Stimulated activated CD4-positive, alpha-beta T cell treated with anti-CD3 and anti-CD28 coated beads, Interleukin-12 subunit alpha, Interleukin-12 subunit beta, amount 100 ng/mL, for 4 hours (primary cell): ENCODE measurements around the gene C1QTNF6.

Experiments used
- DNase-seq: peaks from one replicate; pipeline ENCODE4 v3.0.0-alpha.2; 2020

The C1QTNF6 gene

GRCh38 chr22:37188901-37189466 is 937 bp upstream of the C1QTNF6 start:
- no peak for DNase-seq

DNA sequence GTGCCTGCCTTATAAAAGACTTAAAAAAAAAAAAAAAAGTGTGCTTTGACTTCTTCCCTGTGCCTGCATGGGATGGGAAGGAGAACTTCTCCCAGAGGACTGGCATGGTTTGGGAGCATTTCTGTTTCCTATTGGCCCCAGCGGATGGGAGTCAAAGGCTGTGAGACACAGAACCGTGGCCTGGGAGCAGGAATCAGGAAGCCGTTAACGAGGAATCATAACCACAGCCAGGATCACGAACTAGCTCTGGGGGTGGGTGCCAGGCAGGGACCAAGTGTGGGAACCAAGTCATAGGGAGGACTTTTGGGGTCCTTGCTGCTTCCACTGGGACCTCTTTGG is 526 bp downstream of the C1QTNF6 start:
- no peak for DNase-seq

- DNase-seq: no peak
These were observed 987 bp downstream of the C1QTNF6 start for GRCh38 chr22:37186997-37187522.

- no peak for DNase-seq
These were observed 1.6 kb downstream of the C1QTNF6 start for GRCh38 chr22:37186228-37186996.

GRCh38 chr22:37185646-37186227 is 2.3 kb downstream of the C1QTNF6 start:
- DNase-seq: no peak

DNA sequence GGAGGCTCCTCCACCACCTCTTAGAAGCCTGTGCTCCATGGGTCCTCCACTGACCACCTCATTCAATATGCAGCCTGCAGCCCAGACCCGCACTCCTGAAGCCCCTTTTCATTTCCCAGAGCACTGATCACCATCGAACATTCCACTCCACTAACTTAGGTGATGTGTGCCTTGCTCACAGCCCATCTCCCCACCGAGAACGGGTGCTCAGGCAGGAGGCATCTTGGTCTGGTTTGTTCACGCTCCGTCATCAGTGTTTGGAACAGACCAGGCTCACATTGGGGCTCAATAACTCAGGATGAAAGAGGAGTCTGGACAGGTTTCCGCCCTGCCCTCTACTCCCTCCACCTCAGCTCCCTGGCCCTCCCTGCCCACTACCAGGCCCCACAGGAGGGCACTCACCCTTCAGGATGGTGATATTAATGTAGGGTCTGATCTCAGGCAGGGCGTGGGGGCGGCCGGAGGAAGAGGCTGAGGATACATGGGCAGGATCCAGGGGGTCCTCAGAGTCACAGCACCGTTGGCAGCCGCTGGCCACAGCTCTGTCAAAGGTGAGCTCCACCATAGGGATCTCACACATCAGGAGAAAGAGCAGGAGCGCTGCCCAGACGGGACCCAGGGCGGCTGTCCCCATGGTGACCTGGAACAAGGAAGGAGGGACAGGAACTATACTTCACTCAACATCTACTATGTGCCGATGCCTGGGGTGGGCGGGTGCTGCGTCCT is 3.1 kb downstream of the C1QTNF6 start:
- DNase-seq: no peak

DNA sequence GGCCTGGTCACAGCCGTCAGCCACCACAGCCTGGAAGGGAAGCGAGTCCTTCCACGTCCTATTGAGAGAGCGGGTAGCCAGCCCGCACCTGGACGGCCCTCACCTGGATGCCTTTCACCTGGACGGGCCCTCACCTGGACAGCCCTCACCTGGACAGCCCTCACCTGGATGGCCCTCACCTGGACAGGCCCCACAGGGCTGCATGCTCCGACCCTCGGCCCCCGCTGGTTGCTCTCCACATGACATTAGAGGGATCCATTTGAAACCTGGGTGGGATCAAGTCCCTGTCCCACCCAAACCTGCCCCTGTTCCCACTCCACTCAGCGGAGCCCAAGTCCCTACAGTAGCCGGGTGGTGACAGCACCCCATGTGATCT is 3.7 kb downstream of the C1QTNF6 start:
- no peak for DNase-seq

DNA sequence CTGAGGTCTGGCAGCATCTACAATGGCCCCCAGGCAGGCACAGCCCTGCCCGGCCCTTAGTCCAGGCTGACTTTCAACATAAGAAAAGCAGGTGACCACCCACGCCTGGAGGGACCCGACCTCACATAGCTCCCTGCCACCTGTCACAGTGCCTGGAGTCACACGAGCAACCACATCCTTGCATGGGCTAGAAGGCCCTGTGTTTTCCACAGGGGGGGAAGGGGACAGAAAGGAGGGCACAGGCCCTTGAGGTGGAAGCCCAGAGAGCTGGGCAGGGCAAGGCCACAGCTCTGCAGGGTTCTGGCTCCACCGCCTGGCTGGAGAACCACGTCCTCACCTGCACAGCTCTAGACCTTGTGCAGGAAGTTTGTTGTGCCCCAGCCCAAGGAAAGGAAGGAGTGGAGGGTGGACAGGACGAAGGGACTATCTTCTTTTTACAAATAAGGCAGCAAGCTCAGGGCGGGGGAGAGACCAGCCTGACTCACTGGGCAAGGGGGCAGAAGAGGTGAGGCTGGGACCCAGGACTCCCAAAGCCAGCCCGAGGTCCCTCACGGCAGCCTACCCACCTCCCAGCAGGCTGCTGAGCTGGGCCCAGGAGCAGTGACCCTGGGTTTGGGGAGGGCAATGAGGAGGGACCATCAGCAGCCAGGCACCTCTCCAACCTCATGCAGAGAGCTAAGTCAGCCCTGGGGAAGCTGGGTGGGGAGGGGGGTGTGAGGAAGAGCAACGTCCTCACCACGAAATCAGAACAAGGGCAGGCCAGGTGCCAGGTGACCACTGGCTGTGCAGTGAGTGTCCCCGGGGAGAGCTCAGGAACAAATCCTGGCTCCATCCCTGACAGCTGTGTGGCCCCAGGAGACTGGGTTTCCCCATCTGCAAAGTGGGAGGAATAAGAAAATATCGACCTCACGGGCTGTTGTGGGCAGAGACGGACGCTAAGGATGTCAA is 4.3 kb downstream of the C1QTNF6 start:
- no peak for DNase-seq

DNA sequence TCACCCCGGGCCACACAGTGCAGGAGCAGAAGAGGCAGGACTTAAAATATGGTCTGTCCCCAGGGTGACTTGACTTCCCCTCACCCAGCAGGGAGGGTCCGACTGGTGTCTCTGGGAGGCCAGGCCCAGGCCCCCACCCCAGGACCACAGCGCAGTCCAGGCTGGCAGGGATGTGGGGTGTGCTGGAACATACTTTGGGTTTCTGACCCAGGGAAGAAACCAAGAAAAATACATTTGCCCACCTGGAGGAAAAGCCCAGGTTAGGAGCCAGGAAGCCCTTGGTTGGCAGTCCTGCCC is 5.2 kb downstream of the C1QTNF6 start:
- no peak for DNase-seq

DNA sequence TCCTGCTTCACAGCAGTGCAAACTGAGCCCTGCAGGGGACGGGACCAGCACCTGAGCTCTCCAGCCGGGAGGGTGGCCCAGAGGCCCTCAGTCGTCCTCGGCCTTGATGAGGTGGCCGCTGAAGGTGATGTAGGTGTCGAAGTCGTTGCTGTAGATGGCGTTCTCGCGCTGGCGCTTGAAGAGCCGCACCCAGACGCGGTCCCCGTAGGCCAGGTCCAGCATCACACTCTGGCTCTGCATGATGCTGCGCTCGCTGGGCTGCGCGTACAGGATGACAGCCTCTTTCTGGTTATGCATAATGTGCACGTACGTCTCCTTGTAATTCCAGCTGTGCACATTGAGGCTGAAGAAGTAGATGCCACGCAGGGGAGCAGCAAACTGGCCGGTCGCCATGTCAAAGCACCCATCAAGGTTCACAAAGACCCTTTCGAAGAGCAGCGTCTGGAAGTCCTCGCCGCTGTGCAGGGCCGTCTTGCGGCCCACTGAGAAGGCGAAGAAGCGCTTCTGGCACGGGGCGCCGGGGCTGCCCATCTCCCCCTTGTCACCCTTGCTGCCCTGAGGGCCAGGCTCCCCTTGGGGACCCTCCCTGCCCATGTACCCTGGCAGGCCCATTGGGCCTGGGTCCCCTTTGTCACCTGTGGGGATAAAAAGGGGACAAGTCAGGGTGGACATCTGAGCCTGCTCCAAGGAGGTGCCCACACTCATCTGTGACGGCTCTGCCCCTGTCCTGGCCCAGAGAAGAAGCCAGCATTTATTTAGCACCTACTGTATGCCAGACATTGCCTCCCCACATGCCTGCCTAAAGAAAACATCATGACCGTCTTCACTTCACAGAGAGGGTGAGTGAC is 5.7 kb downstream of the C1QTNF6 start:
- DNase-seq: no peak

DNA sequence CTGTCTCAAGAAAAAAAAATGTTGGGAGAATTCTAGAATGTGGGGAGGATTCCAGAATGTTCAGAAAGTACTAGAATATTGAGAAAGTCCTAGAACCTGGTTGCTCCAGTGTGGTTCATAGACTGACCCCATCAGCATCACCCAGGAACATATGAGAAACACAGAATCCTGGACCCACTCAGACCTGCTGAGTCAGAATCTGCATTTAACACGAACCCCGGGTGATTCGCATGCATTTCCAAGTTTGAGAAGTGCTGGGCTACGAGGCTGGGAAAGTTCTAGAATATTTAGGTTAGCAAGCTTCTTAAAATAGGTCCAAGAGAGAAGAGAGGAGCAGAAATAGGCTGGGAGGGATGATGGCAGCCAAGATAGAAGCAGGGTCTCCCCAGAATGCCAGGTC is 6.4 kb downstream of the C1QTNF6 start:
- no peak for DNase-seq

DNA sequence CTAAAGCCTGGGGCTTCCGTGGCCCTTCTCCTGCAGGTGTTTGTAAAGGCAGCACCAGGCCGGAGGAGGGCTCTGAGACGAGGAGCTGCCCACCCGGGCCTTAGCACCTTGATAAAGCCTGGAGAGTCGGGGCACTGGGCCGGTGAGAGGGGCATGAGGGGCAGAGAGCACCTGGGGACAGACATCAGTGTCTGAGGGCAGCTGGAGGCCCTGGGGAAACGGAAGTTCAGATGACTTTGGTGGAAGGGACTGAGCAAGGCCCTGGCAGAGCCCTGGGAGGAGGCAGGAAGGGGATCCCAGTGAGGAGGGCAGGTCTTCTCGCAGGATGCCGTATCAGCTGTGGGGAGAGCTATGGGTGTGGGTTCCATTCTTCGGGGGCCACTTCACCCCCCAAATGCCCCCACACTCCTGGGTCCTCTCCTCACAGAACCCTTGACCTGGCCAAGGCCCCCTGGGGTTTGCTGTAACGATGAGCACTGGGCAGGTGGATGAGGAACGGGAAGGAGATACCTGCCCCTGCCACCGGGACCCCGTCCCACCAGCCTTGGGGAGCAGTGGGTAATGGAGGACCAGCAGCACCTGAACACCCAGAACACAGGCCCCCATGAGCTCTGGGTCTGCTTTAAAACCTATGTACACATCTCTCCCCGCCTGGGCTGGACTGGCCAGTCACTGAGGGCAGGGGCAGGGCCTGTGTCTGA is 7.4 kb downstream of the C1QTNF6 start:
- no peak for DNase-seq

DNA sequence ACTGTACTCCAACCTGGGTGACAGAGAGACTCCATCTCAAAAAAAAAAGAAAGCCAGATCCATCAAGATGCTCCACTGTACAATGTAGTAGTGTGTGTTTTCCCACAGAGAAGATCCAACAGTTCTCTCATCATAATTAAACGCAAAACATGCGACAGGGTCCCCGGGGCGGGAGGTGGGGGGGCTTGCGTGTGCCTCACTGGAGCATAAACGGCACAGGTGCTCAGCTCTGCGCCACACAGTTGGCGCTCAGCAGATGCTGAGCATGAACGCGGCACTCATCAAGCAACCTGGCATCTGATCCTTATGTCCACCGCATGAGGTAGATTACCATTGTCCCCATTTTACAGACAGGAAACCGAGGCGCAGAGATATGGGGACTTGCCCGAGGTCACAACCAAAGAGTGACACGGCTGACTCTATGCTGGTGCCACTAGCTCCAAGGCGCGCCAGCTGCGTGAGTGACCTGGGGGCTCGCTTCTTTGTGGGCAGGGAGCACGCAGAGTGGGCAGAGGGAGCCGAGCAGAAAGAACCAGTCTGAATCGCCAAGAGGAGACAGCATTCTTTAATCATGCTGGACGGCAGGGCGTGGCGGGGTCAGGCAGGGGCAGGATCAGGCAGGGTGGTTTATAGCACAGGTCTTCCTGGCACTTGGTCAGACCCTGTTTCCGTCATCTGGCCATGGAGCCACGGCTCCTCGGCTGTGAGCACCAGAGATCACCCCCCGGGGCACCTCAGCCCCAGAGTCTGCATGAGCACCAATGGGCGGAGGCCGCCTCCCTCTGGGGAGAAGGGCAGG is 8.2 kb downstream of the C1QTNF6 start:
- DNase-seq: no peak

- no peak for DNase-seq
These were observed 8.9 kb downstream of the C1QTNF6 start for GRCh38 chr22:37179126-37179470.

DNA sequence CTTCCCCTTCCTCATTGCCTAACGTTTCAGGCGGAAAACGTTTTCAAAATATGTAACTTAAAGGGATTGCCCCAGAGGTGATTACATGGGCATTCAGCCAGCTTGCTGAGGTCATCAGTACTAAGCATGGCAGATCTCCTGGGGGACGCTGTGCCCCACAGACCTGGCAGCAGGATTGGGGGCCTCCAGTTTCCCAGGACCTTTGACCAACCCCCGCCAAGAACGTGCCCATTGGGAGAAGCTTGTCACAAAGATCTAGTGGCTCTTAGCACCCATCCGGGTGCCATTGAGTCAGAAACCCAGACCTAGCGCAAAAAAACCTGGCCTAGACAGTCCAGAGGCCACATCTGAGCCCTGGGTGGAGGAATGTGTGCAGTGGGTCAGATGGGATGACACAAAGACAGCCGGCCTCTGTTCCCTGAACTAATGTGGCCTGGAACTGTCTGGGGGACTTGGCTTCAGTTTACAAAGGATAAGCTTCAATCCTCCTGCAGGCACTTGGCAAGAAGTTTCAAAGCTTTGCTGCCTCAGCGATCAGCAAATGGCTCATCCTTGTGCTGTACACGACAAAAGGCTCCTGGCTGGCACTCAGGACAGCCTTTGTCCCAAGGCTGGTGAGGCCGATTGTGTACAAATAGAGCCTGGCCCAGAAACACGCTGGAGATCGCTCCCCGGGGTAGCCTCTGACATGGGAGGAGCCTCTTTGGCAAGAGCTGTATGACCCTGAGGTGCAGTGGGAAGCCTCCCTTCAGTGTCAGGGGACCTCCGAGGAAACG is 9.5 kb downstream of the C1QTNF6 start:
- no peak for DNase-seq

DNA sequence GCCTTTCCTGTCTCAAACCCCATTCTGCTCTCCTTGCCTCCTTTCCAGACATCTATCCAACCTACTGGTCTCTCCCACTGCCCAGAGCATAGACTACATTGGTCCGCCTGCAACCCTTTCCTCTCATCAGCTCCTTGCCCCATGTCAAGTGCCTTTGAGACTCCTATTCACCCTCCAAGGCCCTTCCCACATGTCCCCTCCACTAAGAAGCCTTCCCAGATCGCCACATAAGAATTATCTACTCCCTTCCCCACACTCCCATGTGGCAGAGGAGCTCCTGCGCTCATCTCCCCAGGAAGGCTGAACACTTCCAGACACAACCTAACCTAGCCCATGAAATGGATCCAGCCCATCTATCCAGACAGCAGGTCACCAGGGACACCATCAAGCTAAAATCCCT is 10.3 kb downstream of the C1QTNF6 start:
- DNase-seq: no peak

DNA sequence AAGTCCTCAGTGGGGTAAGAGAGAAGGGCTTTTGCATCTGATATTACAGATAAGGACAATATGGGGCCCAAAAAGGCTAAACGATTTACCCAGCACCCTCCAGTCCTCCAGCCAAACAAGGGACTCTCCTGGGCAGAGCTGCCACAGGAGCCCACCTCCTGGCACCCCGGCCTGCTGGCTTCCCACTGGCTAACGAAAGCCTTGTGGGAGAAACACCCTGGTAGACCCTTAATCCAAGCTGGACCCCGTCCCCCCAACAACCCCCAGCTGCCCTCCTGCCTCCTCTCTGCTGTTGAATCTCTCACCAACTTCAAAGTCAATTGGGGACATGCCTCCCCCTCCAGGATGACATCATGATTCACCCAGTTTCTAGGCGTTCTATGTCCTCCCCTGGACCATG is 10.8 kb downstream of the C1QTNF6 start:
- no peak for DNase-seq

- no peak for DNase-seq
These were observed 11.5 kb downstream of the C1QTNF6 start for GRCh38 chr22:37176464-37177061.
